Right kidney (tissue), 1 donor: Measurements from ENCODE around the gene SQSTM1.
"Not testable (repeated sequence)": the region's sequence is repeated elsewhere in the genome, so short reads cannot be mapped to it uniquely, and the experiment has no call there.

Experiments
- DNase-seq: peaks from one replicate; pipeline ENCODE4 v3.0.0-alpha.2; 2016

Gene SQSTM1

GRCh38 chr5:179858241-179858585, 37.5 kb downstream of the SQSTM1 start:
- DNase-seq = no peak

- DNase-seq = peak; percentile 93
These were observed 38.1 kb downstream of the SQSTM1 start, which contains the start of gene MRNIP for GRCh38 chr5:179858586-179859427. TSS of gene MRNIP (minus strand) at chr5:179858817. CDS start at chr5:179858796, 21 bp downstream.

DNA sequence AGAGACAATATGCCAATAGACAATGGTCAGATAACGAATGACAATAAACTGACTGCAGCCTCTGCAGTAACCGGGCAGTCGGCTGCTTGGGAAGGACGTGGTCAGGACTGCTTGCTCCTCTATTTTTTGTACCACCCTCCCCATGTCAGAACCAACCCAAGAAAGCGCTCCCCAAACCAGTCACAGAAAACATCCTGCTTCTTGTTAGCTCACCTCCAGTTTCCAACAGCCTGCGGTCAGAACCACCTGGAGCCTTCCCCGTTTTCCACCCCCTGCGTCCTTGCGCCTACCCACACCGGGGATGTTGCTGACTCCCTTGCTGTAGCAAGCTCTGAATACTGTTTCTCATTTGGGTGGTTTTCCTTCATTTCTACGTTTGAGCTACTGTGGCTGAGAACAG, 39.6 kb downstream of the SQSTM1 start:
- DNase-seq = no peak

GRCh38 chr5:179862296-179862695, 41.6 kb downstream of the SQSTM1 start:
- DNase-seq = no peak

DNA sequence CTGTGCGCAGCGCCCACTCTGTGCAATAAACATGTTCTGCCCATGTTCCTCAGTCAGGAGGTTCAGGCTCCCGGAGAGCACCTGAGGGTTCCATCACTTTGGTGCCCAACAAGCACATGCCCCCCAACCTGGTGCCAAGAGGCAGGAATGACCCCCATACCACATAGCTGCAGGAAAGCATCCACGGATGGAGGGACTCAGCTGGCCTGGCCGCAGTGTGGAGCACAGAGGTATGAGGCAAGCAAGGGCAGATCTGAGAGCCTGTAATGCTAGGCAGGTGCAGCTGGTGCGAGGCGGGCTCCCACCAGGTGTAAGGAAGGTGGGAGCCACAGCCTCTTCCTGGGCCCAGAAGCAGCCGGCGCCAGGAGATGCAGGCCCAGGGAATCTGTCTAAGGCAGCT, 42.2 kb downstream of the SQSTM1 start:
- DNase-seq = no peak

DNA sequence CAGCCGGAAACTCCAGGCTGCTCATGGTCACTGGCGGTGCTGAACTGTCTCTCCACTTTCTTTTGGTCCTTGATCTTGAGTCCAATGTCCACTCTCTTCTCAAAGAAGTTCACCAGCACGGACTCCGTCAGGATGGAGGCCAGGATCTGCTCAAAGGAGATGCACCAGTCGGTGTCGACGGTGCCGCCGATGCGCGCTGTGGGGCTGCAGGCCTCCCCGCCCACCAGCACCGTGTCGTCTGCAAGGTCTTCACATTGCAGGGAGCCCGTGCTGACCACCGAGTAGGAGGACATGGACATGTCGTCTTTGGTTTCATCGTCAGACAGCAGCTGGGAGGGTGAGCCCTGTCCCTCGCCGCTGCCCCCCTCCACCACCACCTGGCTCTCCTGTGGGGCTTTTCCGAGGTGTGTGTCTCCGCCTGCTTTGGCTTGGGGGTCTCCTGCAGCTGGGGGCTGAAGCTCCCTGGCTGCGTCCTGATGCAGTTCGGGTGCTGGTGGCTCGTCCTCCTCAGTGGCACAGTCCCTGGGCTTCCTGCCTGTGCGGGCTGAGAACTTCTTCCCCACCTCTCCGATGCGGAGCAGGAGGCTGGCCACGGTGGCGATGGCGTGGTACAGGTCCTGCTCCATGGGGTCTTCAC, 42.9 kb downstream of the SQSTM1 start:
- DNase-seq = no peak

DNA sequence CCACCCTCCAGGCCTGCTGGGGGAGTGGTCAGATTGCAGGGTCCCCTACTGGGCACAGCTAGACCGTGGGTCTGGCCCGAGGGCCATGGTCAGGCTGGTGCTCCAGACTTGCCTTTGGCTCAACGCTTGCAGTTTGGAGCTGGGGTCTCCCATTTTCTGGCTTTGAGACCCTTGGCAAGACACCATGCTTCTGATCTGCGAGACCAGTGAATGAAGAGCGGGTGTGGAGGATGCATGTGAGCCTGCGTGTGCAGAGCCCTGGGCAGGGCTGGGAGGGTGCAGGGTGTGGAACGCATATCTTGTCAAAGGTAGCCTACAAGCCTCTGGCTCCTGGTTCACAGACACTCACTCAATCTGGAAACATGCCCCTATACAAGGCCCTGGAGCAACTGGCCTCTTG, 44.0 kb downstream of the SQSTM1 start:
- DNase-seq = no peak

- DNase-seq = no peak
These were observed 45.0 kb downstream of the SQSTM1 start for GRCh38 chr5:179865491-179866240.

GRCh38 chr5:179866241-179867078, 45.8 kb downstream of the SQSTM1 start:
- no peak for DNase-seq

GRCh38 chr5:179867079-179867465, 46.4 kb downstream of the SQSTM1 start:
- no peak for DNase-seq

DNA sequence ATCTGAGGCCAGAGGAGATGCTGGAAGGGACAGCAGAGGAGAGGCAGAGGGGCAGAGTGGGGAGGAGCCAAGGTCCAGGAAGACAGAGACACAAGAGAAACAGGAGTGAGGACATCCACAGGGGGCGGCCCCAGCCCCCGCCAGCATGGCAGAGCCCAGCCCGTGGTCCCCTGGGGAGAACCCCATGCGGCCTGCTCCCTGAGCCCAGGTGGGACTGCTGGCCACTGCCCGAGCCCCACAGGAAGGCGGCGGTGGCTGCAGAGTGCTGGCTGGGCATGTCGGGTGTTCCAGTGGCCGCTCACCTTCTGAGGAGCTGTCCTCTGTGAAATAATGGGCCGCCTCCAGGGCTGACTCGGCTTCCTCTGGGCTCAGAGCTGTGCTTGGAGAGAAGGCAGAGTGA, 46.8 kb downstream of the SQSTM1 start:
- DNase-seq = no peak

- no peak for DNase-seq
These were observed 47.8 kb downstream of the SQSTM1 start for GRCh38 chr5:179868541-179868940.

DNA sequence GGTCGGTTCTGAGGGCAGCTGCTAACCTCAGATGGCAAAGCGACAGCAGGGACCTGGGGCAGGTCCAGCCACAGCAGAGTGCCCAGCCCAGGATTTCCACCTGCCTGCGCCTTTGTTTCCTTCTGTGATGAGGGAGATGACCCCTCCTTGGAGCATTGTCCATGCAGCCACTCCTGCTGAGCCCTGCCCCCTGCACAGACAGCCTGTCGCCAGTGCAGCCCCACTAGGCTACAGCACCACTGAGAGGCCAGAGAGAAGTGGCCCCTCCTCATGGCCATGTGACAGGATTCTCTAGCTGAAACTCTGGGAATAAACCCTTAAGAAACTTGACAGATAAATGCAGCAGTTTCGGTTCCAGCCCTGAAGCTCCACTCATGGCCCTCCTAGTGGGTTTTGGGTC, 48.4 kb downstream of the SQSTM1 start:
- DNase-seq = no peak

DNA sequence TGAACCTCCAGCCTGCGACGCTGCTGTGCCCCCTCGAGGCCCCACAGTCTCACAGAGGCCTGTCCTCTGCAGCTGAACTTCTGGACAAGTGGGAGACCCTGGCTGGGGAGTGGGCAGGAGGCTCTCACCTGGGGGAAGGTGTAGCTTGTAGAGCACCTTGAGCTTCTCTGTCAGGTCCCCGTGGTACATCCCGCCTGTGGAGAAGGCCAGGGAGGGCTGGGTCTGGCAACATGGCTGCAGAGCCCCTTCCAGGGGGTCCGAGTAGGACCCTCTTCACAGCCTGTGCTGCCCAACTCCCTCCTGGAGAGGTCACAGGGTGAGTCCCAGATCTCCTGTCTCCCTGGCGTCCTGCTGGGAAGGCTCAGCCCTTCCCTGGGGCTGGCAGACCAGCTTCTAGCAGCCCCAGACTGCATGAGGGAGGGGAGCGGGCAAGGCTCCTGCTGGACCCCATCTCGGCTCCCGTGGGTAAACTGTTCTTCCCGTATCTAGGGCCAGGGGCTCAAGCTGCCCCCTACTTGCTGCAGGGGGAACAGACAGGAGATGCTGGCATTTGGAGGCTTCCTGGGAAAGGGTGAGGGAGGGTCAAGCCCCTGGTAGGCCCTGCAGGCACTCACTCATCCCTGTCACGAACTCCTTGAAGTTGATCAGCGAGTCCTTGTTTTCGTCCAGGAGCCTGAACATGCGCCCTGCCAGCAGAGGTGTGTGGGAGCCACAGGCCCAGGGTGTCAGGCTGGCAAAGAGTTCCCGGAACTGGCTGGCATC, 49.1 kb downstream of the SQSTM1 start:
- DNase-seq = no peak

DNA sequence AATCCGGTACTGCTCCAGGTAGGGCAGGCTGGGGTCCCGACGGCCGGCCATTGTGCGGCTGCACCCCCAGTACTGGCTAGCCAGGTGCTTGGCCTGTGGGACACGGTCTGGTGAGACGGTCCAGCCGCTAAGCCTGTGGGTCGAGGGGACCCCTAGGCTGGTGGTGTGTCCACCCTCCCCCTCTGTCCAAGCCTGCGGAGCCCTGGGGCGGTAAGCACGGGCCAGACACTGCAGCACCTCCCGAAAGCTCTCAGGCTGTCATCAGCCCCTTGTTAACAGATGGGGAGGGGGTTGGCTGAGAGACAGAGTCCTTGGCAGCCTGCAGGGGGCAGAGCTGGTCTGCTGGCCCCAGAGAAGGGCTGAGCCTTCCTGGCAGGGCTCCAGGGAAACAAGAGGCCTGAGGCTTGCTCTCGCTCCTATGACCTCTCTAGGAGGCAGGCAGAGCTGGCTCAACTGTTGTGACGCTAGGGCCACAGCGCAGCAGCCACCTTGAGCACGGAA, 49.7 kb downstream of the SQSTM1 start:
- DNase-seq = no peak

DNA sequence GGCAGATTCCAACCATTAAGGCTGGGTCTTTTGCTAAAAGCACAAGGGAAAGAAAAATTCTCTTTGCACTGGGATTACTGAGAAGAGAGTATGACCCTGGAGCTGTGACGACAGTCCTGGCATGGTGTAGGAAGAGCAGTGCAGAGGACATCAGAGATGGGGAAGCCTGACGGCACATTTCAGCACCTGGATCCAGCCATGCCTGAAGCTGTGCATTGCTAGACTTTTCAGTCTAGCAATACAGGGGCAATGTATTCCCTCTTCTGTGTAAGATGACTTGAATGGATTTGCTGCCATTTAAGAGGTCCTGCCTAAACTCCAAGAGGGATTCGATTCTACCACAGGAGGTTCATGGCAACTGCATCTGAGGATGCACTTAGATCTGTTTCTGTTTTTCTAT, 50.2 kb downstream of the SQSTM1 start:
- DNase-seq = no peak

DNA sequence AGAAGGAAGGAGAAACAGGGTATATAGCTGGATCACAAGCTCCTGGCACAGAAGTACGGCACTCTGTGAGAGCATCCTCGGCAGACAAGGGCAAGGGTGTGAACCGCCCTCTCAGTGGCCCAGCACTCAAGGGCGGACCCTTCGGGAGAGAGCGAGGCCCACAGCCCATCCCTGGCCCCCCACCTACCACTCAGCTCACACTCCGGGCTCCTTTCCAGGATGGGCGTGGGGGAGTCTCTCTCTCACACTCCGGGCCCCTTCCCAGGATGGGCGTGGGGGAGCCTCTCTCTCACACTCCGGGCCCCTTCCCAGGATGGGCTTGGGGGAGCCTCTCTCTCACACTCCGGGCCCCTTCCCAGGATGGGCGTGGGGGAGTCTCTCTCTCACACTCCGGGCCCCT, 50.8 kb downstream of the SQSTM1 start:
- not testable (repeated sequence) for DNase-seq

- DNase-seq = no peak
These were observed 51.5 kb downstream of the SQSTM1 start for GRCh38 chr5:179872055-179872827.

DNA sequence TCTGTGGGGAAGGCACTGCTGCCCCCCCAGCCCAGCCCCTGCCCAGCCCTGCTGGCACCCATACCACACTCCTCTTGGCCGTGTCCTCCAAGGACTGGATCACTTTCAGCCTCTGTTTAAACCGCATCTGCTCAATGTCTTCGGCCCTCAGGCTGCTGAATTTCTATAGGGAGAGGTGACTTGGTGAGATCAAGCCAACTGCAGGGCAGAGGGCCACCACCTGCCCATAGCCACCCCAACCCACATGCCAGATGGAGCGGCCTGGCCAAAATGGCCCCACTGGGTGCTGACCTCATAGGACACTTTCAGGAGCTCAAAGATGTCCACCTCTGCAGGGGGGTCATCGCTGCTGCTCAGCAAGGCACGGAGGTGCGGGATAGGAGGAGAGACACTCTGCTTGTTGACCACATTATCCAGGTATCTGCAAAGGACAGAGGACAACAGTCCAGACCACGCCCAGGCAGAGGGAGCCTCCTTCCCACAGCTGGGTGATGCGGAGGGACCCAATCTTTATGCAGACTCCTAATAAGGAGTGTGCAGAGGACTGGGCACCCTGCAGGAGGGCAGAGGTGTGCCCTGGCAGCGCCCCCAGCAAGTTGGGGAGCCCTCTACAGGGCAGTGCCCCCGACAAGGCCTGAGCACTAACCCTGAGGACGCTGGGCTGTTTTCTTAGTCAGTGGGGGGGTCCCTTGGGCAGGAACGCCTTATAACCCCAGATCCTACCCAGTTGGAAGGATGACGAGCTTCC, 52.3 kb downstream of the SQSTM1 start:
- no peak for DNase-seq

DNA sequence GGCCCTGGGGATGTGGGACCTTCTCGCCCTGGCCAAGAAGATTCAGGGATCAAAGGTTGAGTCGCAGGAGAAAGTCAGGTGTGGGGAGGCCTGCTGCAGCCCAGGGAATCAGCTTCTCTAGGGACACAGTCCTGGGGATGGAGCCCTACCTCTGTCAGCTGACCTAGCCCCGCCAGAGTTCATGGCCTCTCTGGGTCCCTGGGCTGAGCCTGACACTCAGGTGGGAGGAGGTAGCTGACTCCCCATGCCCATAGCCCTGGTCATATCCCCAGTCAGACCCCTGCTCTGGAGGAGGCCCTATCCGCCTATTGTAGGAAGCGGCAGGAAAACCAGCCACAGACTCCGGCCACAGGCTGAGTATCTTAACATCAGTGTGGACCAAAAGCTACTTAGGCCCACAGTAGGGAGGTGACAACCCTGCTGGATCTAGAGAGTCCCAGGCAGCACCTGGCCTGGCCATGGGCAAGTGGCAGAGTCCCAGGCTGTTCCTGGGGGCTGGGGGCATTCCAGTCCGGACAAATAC, 52.9 kb downstream of the SQSTM1 start:
- no peak for DNase-seq
